ENCODE measurements around the gene EPN2. TPM values are rescaled to one million over a fixed set of nuclear protein-coding genes. Genes with fewer than 3 reads are reported as not detected.

Gene EPN2
- total RNA-seq, 4 donors from 2014 or later, result 18.9 to 31.8 (median 26.2) TPM

GRCh38 chr17:19265755-19266154 is 28.6 kb downstream of the EPN2 start:
- peak in 1 of 2 donors; percentile 28 for ATAC-seq
- H3K4me1 ChIP-seq, result peaks cover 79 to 84% of the 10 kb centered on the region in 2 donors
- intact Hi-C loops (cut with DNase I; ENCODE audit: low total_unique reads), result no loop called here

GRCh38 chr17:19268611-19269010 is 31.4 kb downstream of the EPN2 start:
- Histone ChIP-seq H3K27ac (peak overlapping the region; percentile 27 to 61 (median 48)), H3K9me3 (no peaks in the 10 kb centered on the region), H3K4me3 (no peak overlapping the region), H3K27me3 (no peaks in the 10 kb centered on the region), H3K36me3 (no peaks in the 10 kb centered on the region), H3K4me1 (peaks cover 85 to 87% of the 10 kb centered on the region in 2 donors)
- TF ChIP-seq, protein P1, sequence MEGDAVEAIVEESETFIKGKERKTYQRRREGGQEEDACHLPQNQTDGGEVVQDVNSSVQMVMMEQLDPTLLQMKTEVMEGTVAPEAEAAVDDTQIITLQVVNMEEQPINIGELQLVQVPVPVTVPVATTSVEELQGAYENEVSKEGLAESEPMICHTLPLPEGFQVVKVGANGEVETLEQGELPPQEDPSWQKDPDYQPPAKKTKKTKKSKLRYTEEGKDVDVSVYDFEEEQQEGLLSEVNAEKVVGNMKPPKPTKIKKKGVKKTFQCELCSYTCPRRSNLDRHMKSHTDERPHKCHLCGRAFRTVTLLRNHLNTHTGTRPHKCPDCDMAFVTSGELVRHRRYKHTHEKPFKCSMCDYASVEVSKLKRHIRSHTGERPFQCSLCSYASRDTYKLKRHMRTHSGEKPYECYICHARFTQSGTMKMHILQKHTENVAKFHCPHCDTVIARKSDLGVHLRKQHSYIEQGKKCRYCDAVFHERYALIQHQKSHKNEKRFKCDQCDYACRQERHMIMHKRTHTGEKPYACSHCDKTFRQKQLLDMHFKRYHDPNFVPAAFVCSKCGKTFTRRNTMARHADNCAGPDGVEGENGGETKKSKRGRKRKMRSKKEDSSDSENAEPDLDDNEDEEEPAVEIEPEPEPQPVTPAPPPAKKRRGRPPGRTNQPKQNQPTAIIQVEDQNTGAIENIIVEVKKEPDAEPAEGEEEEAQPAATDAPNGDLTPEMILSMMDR (IDR thresholded peaks at IDR 0.05 in 4 of 5, conservative IDR thresholded peaks at IDR 0.05 in 1 of 5), result no peak
- TF ChIP-seq POLR2A (IDR thresholded peaks at IDR 0.05), result no peak
- DNase-seq (no peak), ATAC-seq (no peak)
- intact Hi-C loops (cut with DNase I; ENCODE audit: low total_unique reads) (no loop called here), in situ Hi-C loops (cut with MboI; ENCODE audit: low sequenced_read_pairs in 4 of 4) (no loop called here)

More at GRCh38 chr17:19265755-19266154, 28.6 kb downstream of the EPN2 start:
- DNase-seq, result peak; percentile 10 to 48
- in situ Hi-C loops (cut with MboI; ENCODE audit: low sequenced_read_pairs in 4 of 4), result no loop called here
- H3K27me3 ChIP-seq, result no peaks in the 10 kb centered on the region
- TF ChIP-seq POLR2A (IDR thresholded peaks at IDR 0.05), result no peak
- TF ChIP-seq, protein P1 (IDR thresholded peaks at IDR 0.05 in 4 of 5, conservative IDR thresholded peaks at IDR 0.05 in 1 of 5), result no peak
- H3K9me3 ChIP-seq, result no peaks in the 10 kb centered on the region
- peak overlapping the region; percentile 67 to 92 (median 84) for H3K27ac ChIP-seq
- H3K4me3 ChIP-seq, result no peak overlapping the region
- H3K36me3 ChIP-seq, result no peaks in the 10 kb centered on the region

DNA sequence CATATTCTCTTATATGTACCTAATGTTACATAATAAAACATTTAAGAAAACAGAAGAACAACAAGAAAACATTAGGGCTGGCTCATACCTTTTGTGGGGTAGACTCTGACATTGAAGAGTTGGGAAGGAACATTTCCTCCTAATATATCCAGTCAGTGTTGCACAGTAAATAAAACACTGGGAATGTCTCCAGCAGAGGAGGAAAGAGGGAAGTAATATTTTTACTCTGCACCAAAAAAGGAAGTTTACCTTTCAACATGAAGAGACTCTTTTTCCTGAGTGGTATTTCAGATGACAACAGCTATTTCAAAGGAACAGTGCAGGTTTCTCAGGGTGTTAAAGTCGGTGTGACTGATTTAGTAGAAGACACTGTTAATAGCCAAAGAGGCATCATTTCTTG is 31.9 kb downstream of the EPN2 start:
- Histone ChIP-seq H3K9me3 (no peaks in the 10 kb centered on the region), H3K4me3 (no peak overlapping the region), H3K27me3 (no peaks in the 10 kb centered on the region), H3K4me1 (peaks cover 80 to 83% of the 10 kb centered on the region in 2 donors), H3K36me3 (no peaks in the 10 kb centered on the region), H3K27ac (peak overlapping the region; percentile 27 to 61 (median 48))
- in situ Hi-C loops (cut with MboI; ENCODE audit: low sequenced_read_pairs in 4 of 4), result no loop called here
- DNase-seq, result no peak
- intact Hi-C loops (cut with DNase I; ENCODE audit: low total_unique reads), result no loop called here
- no peak for TF ChIP-seq POLR2A (IDR thresholded peaks at IDR 0.05)
- TF ChIP-seq, protein P1 (IDR thresholded peaks at IDR 0.05 in 4 of 5, conservative IDR thresholded peaks at IDR 0.05 in 1 of 5), result no peak
- ATAC-seq, result no peak

- ATAC-seq (no peak), DNase-seq (no peak)
- intact Hi-C loops (cut with DNase I; ENCODE audit: low total_unique reads) (no loop called here), in situ Hi-C loops (cut with MboI; ENCODE audit: low sequenced_read_pairs in 4 of 4) (no loop called here)
- Histone ChIP-seq H3K36me3 (no peaks in the 10 kb centered on the region), H3K9me3 (no peaks in the 10 kb centered on the region), H3K27ac (peak overlapping the region; percentile 13 to 50 (median 37)), H3K27me3 (no peaks in the 10 kb centered on the region), H3K4me3 (no peak overlapping the region), H3K4me1 (peaks cover 75 to 77% of the 10 kb centered on the region in 2 donors)
- TF ChIP-seq, protein P1 (IDR thresholded peaks at IDR 0.05 in 4 of 5, conservative IDR thresholded peaks at IDR 0.05 in 1 of 5), result no peak
- no peak for TF ChIP-seq POLR2A (IDR thresholded peaks at IDR 0.05)
Measured at GRCh38 chr17:19269641-19270040, 32.5 kb downstream of the EPN2 start.

DNA sequence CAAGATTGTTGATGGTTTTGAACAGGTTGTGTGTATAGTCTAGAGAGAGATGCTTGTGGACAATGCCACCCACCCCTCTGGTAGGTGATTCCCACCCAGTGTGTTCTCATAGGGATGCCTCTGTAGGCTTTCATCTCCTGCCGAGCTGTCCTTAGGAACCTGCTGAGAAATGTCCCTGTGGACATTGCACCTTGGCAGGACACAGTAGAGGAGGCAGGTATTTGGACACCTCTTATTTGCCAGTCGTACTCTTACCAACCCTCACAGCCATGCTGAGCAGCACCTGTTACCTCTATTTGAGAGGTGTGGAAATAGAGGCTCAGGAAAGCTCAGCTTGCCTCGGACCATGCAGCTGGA is 33.2 kb downstream of the EPN2 start:
- in situ Hi-C loops (cut with MboI; ENCODE audit: low sequenced_read_pairs in 4 of 4), result no loop called here
- H3K36me3 ChIP-seq, result no peaks in the 10 kb centered on the region
- peaks cover 68 to 70% of the 10 kb centered on the region in 2 donors for H3K4me1 ChIP-seq
- H3K27me3 ChIP-seq, result no peaks in the 10 kb centered on the region
- no peak for DNase-seq
- no peaks in the 10 kb centered on the region for H3K9me3 ChIP-seq
- ATAC-seq, result no peak
- no peak for TF ChIP-seq POLR2A (IDR thresholded peaks at IDR 0.05)
- TF ChIP-seq, protein P1 (IDR thresholded peaks at IDR 0.05 in 4 of 5, conservative IDR thresholded peaks at IDR 0.05 in 1 of 5), result no peak
- intact Hi-C loops (cut with DNase I; ENCODE audit: low total_unique reads), result no loop called here
- no peak overlapping the region for H3K4me3 ChIP-seq
- H3K27ac ChIP-seq, result peak overlapping the region; percentile 32 to 52 (median 46)
